Adipose tissue (tissue), 3 donors: Measurements from ENCODE around the gene MMP2. TPM values are rescaled to one million over a fixed set of nuclear protein-coding genes. Genes with fewer than 3 reads are reported as not detected.

Experiments
- H3K27ac ChIP-seq: one replicate; pipeline ENCODE4 v1.5.1; 2013; ENCODE audit warnings: low read depth, low read length
- WGBS, 3 donors: extraction: QIAGEN DNeasy Blood & Tissue Kit; methylation state at CpG; one replicate each; pipeline ENCODE4 v1.1.7; 2013; 5-methylcytosine and 5-hydroxymethylcytosine counted together
- polyA plus RNA-seq, 3 donors: library from polyadenylated mRNA; stranded (reverse); fragments of 200-250 nt; gene quantifications; one replicate each; pipeline ENCODE4 v1.2.3, GENCODE V29; 2013
- donor health status: healthy with polysubstance abuse.
- donor health status: Bipolar disorder and iron deficiency.
- donor health status: healthy.

MMP2 gene
- polyA plus RNA-seq, 3 donors: 33.4 to 181 (median 152) TPM

DNA sequence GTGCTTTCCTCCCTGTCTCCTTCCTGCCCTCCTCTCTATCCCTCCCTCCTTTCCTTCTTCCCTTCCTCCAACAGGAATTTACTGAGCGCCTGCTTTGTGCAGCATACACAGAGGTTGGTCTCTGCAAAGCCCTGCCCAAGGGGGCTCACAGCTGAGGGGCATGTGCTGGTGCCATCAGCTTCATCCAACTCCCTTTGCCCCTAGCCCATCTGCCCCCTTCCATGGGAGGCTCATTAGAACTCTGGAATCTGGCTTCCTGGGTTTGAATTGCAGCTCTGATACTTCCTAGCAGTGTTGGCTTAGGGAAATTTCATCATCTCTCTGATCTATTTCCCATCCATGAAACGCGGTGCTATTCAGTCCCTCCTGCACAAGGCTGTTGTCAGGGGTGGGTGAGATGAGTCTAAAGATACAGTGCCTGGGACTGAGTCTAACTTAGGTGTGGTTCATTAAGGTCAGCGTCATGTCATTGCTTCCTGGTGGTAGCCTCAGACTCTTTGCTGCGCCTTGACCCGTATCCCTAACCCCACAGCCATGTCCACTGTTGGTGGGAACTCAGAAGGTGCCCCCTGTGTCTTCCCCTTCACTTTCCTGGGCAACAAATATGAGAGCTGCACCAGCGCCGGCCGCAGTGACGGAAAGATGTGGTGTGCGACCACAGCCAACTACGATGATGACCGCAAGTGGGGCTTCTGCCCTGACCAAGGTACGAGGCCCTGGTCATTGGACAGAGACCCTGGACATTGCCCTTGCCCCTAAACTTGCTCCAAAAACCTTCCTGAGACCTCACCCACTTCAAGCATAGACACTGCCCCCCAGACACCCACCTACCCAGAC lies 10.3 kb downstream of the MMP2 start:
- no peak overlapping the region for H3K27ac ChIP-seq
- 92 to 95% (median 94%) methylated on average over 14 of the region's 14 CpGs for WGBS, 3 donors

DNA sequence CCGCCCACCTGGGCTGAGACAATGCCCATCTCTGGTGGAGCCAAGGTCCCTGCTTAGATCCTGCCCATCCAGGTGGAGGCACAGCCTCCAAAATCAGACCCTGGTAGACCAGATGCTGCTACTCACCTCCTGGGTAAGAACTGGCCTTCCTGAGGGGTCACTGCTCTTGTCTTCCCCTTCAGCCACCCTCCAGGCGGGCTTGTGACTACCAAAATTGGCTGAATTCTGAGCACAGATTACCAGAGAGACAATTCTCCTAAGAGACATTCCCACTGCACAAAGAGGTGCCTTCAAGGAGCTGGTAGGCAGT lies 10.9 kb downstream of the MMP2 start:
- H3K27ac ChIP-seq: no peak overlapping the region
- 90 to 97% (median 95%) methylated on average over 2 of the region's 2 CpGs for WGBS, 3 donors

DNA sequence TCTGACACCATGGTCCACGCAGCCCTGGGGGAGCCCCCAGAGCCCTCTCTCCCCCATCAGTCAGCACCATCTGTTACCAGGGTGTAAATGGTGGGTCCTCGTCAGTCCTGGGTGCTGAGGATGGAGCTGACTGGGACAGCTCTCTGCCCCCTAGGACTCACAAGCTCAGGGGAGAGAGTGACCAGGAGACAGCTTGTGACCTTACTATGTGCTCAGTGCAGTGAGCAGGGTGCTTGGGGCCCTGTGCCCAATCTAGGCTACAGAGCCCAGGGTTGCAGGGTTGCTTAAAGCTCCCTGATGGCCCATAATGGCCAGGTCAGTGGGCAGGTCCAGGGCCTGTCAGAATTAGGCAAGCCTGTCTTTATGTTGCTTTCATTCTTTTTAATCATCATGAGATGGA lies 11.3 kb downstream of the MMP2 start:
- H3K27ac ChIP-seq: no peak overlapping the region
- 87 to 100% (median 91%) methylated on average over 2 of the region's 2 CpGs for WGBS, 3 donors

DNA sequence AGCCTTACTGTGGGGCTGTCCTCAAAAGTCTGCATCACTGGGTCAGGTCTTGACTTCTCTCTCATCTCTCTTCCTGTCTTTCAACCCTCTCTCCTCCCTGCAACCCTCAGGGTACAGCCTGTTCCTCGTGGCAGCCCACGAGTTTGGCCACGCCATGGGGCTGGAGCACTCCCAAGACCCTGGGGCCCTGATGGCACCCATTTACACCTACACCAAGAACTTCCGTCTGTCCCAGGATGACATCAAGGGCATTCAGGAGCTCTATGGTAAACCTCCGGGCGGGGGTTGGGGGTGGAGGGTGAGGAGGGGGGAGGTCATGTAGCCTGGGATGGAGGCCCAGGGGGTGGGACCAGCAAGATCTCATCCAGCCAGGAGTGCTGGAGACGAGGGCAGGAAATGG lies 12.7 kb downstream of the MMP2 start:
- WGBS, 3 donors: 62 to 70% (median 65%) methylated on average over 7 of the region's 7 CpGs
- H3K27ac ChIP-seq: no peak overlapping the region

DNA sequence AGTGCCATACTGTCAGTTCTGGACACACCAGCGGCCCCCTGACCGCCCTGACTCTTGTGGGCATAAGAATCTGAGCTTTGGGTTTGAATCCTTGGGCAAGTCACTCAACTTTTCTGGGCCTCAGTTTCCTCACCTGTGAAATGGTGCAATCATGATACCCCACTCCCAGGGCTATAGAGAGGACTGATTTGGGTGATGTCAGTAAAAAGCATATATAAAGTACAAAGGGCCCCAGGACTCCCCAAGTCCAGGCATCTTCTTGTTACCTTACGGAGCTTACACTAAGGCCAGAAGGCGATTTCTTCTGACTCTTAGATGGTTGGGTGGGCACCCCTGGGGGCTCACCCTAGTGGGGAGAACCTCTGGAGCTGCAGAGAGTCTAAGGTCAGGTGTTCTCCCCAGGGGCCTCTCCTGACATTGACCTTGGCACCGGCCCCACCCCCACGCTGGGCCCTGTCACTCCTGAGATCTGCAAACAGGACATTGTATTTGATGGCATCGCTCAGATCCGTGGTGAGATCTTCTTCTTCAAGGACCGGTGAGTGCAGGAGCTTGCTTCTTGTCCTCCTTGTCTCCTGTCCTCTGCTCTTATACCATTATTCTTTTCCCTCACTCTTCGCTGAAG lies 13.9 kb downstream of the MMP2 start:
- WGBS, 3 donors: 79 to 85% (median 84%) methylated on average over 10 of the region's 10 CpGs
- H3K27ac ChIP-seq: no peak overlapping the region

DNA sequence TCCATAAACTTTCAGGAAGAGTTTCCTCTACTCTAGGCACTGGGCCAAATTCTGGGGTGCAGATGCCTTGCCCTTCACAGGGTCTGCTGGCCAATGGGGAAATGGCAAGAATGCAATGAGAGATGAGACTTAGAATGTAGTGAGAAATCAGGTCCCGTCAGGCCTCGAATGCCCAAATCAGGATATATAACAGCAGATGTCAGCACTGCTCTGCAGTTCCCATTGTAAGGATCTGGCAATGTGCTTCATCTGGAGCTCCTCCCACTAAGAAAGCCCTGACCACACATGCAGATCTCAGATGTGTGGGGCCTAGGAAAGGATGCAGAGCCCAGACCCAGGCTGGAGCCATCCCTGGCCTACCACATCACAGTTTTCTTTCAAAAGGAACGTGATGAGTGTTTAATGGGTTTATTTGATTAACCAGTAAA lies 16.0 kb downstream of the MMP2 start:
- H3K27ac ChIP-seq: no peak overlapping the region
- WGBS, 3 donors: 22 to 36% (median 22%) methylated on average over 3 of the region's 3 CpGs

DNA sequence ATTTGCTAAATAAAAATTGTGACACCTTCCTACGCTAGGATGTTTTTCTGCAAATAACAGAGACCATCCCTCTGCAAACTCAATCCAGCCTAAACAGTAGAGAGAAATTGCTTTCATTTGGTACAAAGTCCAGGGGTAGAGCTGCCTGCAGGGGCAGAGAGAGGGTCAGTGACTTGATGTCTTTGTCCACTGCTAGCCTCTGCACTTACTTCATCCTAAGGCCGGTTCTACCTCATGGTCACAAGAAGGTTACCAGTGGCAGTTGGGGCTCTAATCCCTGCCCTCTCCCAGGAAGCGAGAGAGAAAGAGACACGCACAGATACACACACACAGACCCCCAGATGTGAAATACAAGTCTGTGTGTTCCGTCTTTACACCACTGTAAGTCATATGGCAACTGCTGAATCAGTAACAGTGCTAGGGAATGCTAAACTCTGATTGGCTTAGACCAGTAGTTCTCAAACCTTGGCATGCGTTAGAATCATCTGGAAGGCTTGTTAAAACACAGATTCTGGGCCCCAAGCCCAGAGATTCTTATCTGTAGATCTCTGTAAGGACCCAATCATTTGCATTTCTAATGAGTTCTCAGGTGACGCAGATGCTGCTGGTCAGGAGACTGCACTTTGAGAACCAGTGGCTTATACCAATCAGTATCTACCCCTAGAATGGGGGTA lies 16.8 kb downstream of the MMP2 start:
- WGBS, 3 donors: 70 to 75% (median 72%) methylated on average over 7 of the region's 7 CpGs
- no peak overlapping the region for H3K27ac ChIP-seq

DNA sequence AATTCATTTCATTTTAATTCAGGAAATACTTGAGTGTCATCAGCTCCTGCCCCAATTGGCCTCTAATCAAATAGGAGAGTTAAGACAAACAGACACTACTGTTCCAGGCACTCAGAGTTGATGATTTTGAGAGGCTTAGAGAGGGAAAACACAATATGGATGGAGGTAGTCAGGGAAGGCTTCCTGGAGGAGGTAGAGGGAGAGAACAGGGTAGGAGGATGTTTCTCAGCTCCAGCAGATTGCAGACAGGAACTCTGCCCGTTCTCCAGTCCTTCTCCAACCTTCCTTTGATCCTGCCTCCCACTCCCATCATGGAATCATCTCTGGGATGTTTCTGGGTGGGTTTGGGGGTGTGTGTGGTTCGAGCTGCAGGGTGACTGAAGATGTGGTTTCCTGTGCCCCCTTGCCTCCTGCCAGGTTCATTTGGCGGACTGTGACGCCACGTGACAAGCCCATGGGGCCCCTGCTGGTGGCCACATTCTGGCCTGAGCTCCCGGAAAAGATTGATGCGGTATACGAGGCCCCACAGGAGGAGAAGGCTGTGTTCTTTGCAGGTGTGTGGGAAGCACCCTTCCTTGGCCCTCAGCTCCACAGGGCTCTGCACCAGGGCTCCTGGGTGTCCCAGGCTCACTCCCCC lies 17.6 kb downstream of the MMP2 start:
- no peak overlapping the region for H3K27ac ChIP-seq
- 45 to 54% (median 50%) methylated on average over 8 of the region's 8 CpGs for WGBS, 3 donors

DNA sequence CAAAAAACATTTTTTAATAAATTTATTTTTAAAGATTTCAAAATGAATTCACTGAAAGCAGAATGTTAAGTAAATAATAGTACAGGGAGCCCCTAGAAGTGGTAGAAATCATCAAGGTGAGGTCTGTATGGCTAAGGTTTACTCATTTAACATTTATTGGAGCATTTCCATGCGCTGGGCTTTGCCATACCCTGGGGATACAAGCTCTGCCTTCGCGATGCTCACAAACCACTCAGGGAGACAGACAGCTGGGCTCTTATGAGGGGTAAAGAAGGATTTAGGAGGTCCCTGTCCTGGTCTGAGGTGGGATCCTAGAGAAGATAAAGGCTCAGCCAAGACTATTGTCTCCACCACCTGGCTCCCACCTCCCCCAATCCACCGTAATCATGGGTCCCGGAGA lies 18.6 kb downstream of the MMP2 start:
- no peak overlapping the region for H3K27ac ChIP-seq

DNA sequence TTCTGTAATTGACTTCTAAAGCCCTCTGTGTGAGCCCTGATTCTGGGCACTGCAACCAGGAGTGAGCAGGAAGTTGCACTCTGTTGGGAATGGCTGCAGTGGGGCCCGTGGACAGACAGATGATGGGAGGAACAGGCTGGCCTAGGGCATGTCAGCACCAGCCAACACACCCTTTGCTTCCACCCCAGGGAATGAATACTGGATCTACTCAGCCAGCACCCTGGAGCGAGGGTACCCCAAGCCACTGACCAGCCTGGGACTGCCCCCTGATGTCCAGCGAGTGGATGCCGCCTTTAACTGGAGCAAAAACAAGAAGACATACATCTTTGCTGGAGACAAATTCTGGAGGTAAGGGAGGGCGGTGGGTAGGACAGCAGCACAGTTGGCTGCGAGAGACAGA lies 19.1 kb downstream of the MMP2 start:
- 83 to 89% (median 85%) methylated on average over 6 of the region's 6 CpGs for WGBS, 3 donors
- no peak overlapping the region for H3K27ac ChIP-seq

More for the DNA sequence above, 18.6 kb downstream of the MMP2 start:
- 74 to 97% (median 94%) methylated on average over 5 of the region's 5 CpGs for WGBS, 3 donors

DNA sequence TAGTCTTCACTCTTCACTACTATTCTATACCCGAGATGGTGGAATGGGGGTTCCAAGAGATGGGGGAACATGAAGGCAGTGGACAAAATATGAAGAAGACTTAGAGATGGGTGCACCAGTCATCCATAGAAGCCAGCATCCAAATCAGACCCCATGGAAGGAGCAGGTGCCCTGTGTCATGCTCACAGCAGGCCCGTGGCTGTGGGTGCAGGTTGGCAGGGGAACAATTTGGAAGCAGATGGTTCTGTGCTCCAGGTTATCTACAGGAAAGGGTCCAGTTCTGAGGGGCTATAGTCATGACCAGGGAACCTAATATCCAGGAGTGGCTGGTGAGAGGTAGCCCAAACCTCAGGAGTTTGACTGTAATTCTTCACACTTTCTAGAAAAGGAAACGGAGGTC lies 20.3 kb downstream of the MMP2 start:
- WGBS, 3 donors: 60 to 75% (median 70%) methylated on average over 3 of the region's 3 CpGs
- H3K27ac ChIP-seq: no peak overlapping the region

DNA sequence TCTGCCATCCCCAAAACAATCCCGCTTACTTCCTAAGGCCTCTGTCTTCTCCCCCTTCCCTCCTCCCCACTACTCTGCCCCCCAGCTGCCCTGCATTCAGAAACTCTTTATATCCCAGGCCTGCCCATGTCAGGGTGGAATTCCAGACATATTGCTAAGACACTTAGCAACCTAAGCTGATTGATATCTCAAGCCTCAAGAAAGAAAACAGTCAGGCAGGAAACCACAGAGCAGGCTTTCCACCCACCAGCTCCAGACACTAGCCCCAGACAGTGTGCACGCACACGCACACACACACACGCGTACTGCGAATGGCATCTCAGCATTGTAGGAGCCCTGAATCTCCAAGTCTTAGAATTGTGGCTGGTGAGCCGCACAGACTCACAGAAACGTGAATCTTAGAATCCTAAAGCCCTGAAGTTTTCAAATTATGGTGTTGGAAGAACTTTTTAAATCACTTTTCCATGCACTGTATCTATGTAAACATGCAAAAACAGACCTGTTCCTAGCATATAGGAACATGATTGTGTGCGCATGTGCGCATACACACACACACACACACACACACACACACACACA lies 21.0 kb downstream of the MMP2 start:
- no peak overlapping the region for H3K27ac ChIP-seq
- 51 to 84% (median 56%) methylated on average over 10 of the region's 10 CpGs for WGBS, 3 donors

DNA sequence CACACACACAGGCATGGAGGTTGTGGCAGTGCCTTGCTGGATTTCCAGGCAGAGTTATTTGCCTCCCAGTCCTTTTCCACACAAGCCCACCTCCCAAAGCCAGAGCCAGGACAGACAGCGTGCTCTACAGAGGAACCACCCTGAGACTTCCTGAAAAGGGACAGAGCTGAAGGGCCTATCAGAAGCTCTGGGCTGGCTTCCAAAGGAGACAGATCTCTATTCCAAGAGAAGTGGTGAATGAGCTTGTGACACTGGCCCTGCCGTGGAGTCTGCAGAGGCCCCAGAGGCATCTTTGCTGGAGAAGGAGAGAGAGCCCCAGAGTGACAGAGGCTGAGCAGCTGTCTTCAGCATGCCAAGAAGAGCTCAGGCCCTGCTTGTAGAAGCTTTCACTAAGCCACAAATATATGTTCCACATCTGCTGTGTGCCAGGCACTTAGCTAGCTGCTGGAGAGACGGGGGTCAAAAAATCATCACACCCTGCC lies 21.6 kb downstream of the MMP2 start:
- 27 to 64% (median 35%) methylated on average over 3 of the region's 3 CpGs for WGBS, 3 donors
- H3K27ac ChIP-seq: no peak overlapping the region

DNA sequence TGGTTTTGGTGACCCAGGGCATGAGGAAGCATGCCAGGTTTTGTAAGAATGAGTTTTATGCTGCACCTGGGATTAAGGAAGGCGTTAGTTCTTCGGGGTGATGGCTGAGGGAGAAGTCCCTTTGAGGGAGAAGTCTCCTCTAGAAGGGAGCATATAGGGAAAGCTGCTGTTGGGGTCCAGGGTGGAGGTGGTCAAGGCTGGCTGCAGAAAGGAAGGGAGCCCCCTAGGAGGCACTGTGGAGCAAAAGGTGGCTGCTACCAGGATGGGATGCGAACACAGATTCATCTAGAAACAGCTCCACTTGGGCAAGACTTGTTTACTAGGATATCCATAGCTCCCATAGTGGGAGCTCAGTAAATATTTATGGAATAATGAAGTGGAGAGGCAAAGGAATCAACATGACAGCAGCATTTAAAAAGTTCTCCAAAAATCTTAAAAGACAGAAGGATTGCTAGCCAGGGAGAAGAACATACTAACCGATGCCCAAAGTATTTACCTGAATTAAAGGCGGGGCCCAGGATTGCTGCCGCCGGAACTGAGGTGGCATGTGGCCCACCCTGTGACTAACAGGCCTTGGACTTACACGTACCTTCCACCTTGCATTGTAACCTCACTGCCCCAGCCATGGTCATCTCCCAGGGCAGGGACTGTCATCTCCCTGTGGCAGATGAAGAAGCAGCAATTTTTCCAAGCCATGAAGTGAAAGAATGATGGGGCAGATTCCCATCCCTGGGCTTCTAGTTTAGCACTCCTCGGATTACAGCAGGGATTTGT lies 22.7 kb downstream of the MMP2 start:
- WGBS, 3 donors: 82 to 89% (median 83%) methylated on average over 9 of the region's 9 CpGs
- H3K27ac ChIP-seq: no peak overlapping the region

DNA sequence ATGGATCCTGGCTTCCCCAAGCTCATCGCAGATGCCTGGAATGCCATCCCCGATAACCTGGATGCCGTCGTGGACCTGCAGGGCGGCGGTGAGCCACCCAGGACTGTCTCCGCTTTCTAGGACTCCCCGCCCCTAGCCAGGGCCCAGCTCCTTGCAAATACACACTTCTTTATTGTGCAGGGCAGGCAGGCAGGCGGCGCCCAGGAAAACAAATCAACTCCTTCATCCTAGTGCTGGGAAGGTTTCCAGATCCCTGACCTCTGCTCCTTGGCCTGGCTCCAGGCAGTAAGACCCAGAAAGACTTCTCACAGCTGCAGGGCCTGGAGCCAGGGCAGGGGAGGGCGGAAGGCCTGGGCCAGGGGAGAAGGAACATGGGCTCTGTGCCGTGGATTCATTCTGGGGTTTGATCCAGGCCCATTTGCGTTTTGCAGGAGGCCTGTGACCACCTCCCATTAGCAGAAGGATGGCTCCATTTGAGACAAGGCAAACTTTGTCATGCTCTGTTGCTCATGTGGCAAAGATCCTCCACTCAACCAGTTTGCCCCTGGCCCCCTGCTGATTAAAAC lies 23.9 kb downstream of the MMP2 start:
- 9 to 53% (median 38%) methylated on average over 13 of the region's 13 CpGs for WGBS, 3 donors
- no peak overlapping the region for H3K27ac ChIP-seq

DNA sequence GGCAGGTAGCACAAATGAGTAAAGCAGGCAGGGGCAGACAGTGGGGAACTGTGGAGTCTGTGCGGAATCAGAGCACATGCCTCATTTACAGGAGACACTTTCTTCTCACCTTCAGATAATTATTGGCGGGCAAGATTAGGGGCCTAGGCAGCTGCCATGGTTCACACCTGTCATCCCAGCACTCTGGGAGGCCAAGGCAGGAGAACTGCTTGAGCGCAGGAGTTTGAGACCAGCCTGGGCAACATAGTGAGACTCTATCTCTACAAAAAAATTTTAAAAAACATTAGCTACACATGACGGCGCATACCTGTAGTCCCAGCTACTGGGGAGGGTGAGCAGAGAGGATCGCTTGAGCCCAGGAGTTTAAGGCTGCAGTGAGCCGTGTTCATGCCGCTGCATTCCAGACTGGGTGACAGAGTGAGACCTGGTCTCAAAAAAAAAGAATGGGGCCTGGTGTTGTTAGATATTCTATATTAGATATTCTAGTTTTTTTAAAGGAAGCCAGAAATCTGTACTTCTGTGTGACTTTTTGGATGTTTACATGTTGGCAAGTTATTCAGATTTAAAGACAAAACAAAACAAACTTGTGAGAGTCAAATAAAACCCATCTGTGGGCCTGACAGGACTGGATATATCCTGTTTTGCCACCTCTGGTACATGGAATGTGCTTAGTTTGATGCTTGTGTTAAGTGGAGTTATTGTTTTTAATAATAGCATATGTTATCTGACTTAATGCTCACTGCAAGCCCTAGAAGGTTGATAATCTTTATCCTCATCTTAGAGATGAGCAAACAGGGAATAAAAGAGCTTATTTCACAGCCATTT lies 24.9 kb downstream of the MMP2 start:
- WGBS, 3 donors: 79 to 98% (median 97%) methylated on average over 8 of the region's 8 CpGs
- no peak overlapping the region for H3K27ac ChIP-seq
